Stimulated activated CD4-positive, alpha-beta T cell treated with anti-CD3 and anti-CD28 coated beads, Interleukin-12 subunit alpha, Interleukin-12 subunit beta, amount 100 ng/mL, for 4 hours (primary cell): ENCODE data around the gene TANGO2.

ENCODE experiments used
- DNase-seq: peaks from one replicate; pipeline ENCODE4 v3.0.0-alpha.2; 2020

Gene TANGO2

GRCh38 chr22:20014526-20015186 is 6.3 kb upstream of the TANGO2 start:
- no peak for DNase-seq

GRCh38 chr22:20015187-20015625 is 5.7 kb upstream of the TANGO2 start:
- no peak for DNase-seq

DNA sequence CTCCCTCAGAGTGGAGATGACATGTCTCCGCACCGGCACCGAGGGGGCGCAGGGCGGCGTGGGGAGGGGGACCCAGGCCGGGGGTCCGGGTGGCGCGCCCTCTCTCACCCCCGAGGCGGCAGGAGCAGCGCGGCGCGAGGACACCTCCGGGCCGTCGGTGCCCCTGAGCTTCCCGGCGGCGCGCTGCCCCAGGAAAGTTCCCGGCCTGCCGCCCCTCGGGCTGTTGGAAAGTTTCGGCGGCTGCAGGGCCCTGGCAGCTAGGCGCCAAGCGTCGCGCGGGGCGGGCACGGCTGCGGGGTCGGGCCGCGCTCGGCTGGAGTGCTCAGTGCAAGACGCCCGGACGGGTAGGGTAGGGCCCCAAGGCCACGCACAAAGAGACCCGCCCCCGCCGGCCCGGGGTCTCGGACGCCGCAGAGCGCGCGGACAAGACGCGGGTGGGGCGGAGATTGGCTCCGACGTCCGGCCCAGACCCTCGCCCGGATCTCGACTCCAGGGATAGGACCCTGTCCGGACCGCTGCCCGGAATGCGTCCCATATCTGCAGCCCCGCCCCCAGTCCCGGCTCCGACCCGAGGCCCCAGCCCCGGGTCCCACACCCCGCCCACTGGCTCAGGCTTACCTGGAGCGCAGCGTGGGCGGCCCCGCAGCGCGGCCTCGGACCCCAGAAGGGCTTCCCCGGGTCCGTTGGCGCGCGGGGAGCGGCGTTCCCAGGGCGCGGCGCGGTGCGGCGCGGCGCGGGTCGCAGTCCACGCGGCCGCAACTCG is 4.8 kb upstream of the TANGO2 start:
- peak; percentile 25 for DNase-seq

DNA sequence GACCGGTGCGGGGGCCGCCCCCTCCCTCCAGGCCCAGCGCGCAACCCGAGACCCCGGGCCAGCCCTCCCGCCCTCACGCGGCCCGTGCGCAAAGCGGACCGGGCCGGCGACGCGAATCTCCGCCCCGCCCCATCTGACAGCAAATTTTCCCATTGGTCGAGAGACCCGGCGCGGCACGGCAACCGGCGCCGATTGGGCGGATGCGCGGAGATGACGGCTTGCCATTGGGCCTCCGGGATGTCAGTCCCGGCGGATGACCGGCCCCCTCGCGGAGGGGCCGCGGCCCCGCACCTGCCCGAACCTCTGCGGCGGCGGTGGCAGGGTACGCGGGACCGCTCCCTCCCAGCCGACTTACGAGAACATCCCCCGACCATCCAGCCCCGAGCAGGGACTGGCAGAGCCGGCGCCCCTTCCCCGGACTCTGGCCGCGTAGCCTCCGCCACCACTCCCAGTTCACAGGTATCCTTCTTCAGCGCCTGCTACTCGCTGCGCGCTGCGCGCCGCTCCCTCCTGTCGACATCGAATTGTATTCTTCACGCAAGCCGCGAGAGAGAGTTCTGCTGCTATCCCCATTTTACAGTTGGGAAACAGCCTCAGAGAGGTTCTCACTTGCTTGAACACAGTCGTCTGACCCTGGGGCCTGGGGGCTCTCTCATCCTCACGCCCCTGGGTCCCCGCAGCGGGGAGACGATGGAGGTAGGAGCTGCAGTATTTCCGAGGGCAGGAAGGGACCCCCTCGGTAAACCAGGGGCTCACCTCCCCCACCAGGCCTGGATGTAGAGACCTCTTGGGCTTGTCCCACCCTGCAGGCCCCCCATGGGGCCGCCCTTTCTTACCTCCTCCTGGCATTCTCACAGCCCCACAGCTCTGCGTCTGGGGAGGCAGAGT is 3.9 kb upstream of the TANGO2 start, which contains the start of gene ARVCF:
TSS of gene ARVCF (minus strand) at position 90 of the 888 bp plus-strand sequence. CDS start 26,029 bp downstream, outside the sequence.
- peak; percentile 92 for DNase-seq

DNA sequence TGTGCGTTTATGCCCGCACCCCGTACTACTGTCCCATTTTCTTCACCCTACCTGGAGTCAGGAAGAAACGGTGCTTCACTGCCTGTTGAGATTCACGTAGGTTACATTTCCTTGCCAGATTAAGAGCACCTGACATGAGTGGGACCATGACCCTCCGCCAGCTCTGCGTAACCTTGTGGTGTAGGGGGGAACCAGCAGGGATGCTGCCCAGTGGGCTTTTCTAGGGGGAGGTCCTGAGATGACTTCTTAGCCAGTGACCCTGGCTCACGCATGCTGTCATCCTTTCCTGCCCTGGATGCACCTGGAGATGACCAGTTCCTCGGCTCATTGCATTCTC is 3.3 kb upstream of the TANGO2 start:
- DNase-seq, result no peak

DNA sequence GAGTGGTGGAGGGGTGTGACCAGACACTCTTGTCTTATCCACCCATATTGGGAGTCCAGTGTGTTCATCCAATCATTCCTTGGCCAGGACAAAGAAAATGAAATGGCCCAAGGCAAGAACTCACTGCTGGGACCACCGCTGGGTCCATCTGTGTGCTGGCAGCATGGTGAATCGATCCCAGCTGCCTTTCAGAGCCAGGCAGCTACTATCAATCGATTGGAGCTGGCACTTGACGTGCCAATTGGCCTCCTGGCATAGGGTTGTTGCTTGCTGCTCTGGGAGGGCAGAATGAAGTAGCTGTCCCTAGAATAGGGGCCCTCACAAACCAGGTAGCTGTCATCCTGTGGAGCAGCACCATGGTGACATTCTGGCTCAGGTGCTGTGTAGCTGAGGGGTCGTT is 2.9 kb upstream of the TANGO2 start:
- DNase-seq, result no peak

GRCh38 chr22:20019661-20020532 is 1.0 kb upstream of the TANGO2 start:
- no peak for DNase-seq

DNA sequence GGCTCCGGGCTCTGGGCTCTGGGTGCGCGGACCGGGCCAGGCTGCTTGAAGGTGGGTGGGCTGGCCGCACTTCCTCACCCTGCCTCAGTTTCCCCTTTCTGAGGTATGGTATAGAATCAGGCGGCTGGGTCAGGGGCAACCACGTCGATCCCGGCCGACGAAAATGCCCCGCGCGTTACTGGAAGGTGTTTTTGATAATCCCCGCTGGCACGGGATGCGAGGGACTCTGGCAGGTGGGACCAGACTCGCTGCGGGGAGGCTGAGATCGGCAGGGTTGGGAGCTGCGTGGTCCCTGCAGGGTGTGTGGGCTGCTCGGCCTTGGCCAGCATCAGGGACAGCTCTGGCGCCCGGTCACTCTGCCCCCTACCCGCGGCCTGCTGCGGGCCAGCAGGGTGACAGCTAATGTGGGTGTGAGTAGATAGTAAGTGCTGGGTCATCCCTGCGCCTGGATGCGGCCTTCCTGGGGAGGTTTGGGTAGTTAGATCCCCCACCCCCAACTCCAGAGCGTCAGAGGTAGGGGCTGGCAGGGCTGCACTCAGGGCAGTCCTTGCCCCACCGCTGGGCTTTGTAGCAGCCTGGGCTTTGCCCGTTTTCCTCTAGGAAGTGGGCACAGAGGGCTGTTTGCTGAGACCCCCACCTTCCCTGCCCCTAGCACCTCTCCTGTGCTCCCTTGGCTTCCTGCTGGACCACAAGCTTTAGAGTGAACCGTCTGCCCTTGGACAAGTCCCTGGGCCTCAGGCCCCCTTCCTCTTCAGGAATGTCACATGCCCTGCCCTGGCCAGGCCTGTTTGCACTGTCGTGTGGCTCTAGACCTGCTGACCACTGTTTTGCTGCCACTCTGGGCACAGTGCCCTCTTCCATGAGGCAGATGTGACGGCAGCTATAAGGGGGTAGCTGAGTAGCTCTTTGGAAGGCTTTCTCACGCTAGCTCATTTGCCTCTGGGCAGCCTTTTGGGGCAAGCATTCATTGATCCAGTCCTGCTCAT is 579 bp downstream of the TANGO2 start:
- no peak for DNase-seq

DNA sequence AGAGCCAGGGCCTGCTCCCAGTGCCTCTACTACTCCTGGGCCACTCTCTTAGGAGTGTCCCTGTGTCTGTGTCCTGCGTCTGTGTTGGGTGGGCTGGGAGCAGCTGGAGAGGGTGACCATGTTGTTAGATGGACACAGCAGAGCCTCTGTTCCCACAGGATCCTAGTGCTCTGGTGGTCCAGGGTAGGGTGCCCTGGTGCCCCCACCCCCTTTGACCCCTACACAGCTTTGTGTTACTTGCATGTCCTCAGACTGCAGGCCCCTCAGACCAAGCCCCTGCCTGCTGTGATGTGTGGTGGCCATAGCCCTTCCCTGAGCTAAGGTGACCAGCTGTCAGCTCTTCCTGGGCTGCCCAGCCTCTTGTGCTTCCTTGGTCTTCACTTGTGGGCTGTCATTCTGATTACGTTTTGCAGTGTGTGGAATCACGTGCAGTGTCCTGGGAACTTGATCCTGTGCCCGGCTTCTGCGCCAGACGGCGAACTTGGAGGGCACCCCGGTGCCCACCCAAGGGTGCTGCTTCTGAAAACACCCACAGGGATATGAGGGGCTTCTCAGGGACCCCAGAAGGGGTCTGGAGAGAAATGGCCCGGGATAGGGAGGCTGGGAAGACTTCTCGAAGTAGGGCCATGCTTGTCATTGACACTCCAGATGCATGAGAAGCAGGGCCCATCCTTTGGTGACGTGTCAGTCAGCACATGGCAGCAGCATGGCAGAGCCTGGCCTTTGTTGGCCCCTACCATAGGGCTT is 1.5 kb downstream of the TANGO2 start:
- no peak for DNase-seq

- no peak for DNase-seq
These were observed 2.2 kb downstream of the TANGO2 start for GRCh38 chr22:20022978-20023613.

DNA sequence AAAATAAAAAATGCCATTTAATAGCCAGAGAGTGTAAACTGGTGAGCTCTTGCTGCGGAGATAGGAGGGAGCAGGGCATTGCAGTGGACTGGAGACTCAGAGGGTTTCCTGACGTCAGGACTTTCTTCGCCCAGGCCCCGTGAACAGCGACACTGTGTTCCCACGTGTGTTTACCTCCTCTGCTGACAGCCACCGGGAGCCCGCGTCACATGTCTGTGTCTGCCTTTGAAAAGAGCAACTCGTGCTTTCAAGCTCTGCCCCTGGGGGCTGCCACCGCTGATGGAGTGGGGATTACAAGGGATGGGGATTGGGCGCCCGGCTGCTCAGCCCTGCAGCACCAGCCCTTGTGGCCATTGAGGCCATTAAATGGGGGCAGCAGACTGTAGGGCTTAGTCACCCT is 3.3 kb downstream of the TANGO2 start:
- no peak for DNase-seq

GRCh38 chr22:20024650-20025397 is 3.9 kb downstream of the TANGO2 start:
- DNase-seq, result no peak

GRCh38 chr22:20025401-20026203 is 4.7 kb downstream of the TANGO2 start:
- no peak for DNase-seq

DNA sequence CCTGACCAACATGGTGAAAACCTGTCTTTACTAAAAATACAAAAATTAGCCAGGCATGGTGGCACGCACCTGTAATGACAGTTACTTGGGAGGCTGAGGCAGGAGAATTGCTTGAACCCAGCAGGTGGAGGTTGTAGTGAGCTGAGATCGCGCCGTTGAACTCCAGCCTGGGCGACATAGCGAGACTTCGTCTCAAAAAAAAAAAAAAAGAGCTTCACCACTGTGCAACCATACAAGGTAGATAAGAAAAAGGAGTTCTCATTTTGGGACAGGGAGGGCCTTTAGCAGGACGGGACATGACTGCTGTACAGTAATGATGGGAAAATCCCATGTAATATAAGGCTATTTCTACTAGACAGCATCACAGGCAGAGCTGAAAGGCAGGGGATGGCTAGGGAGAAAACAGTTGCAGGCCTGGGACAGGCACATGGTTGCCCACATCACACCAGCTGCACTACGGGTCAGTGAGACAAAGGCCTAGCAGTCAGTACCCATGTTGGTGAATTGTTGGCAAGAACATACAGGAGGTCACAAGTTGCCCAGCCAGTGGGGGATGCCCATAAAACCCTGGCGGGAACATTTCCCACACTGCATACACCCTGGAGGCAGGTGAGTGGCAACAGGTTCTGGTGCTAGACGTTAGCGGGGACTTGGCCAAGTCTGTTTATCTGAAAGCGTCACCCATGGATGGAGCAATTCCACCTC is 5.4 kb downstream of the TANGO2 start:
- no peak for DNase-seq

DNA sequence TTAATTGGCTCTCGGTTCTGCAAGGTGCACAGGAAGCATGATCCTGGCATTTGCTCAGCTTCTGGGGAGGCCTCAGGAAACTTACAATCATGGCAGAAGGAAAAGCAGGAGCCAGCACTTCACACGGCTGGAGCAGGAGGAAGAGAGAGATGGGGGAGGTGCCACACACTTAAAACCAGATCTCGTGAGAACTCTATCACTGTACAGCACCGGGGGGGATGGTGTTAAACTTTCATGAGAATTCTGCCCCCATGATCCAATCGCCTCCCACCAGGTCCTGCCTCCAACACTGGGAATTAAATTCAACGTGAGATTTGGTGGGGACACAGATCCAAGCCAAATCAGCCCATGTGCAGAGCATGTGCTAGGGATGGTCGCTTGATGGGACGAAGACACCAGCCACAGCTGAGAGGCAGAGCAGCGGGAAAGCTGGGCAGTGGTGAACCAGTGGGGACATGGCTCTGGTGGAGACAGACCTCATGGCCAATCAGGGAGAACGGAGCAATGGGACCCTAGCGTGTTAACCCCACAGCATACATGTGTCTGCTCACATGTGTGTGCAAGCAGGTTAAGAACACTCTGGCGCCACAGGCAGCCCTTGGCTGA is 6.2 kb downstream of the TANGO2 start:
- DNase-seq, result no peak

DNA sequence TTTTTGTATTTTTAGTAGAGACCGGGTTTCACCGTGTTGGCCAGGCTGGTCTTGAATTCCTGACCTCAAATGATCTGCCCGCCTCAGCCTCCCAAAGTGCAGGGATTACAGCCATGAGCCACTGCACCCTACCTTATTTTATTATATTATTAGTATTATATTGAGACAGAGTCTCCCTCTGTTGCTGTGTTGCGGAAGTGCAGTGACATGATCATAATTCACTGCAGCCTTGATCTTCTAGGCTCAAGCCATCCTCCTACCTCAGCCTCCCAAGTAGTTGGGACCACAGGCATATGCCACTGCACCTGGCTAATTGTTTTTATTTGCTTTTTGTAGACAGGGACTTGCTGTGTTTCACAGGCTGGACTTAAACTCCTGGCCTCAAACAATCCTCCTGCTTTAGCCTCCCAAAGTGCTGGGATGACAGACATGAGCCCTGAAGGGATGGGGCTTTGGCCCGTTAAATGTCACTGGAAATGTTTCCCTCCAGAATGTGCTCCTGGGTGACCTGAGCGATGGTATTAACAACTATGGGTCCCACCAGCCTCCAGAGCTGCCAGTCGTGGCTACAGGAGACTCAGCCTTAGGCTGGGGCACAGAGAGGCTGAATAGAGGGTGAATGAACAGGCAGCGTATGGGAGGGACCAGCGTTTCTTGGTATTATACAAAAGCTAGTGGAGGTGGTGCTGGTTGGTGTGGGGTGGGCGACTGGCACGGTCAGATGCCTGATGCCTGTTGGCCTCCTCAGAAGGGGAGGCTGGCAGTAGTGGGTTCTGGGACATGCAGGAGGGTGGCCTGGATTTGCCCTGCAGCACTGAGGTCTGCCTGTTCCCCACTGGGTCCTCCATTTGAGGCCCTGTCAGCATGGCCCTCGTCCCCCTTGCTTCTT is 7.3 kb downstream of the TANGO2 start:
- DNase-seq, result no peak
